Progenitor cell of endocrine pancreas (in vitro differentiated cells): ENCODE measurements around the gene ADAT3. TPM values are rescaled to one million over a fixed set of nuclear protein-coding genes. Genes with fewer than 3 reads are reported as not detected.
A peak's percentile ranks its signal among the peaks of the same experiment; 100 is the strongest.

Experiments used
- DNase-seq: peaks from one replicate; pipeline ENCODE4 v3.0.0; 2021; ENCODE audit warnings: low spot score; ENCODE audit not compliant: unreplicated experiment
- H3K27ac Mint-ChIP-seq: 2 replicates; pipeline ENCODE4 v1.8.0; 2021; ENCODE audit warnings: mild to moderate bottlenecking, moderate library complexity, mixed read lengths
- H3K27me3 Mint-ChIP-seq: 2 replicates; pipeline ENCODE4 v1.8.0; 2021; ENCODE audit warnings: mixed read lengths
- H3K36me3 Mint-ChIP-seq: 2 replicates; pipeline ENCODE4 v1.8.0; 2022; ENCODE audit warnings: mixed read lengths; ENCODE audit not compliant: insufficient read depth
- H3K4me1 Mint-ChIP-seq: 2 replicates; pipeline ENCODE4 v1.8.0; 2021; ENCODE audit warnings: low read depth, mixed read lengths
- H3K4me3 Mint-ChIP-seq: 2 replicates; pipeline ENCODE4 v1.8.0; 2021; ENCODE audit warnings: low read depth, mild to moderate bottlenecking, moderate library complexity, mixed read lengths
- H3K9me3 Mint-ChIP-seq: 2 replicates; pipeline ENCODE4 v1.8.0; 2021; ENCODE audit warnings: low read depth, mixed read lengths
- total RNA-seq: library from RNA; stranded (reverse); gene quantifications from 2 replicates; pipeline ENCODE4 v1.2.1, GENCODE V29; 2021
- TF ChIP-seq, protein P1 (sequence below): fragments of 200-600 bp; sonication (generic); IDR thresholded peaks from one replicate; pipeline ENCODE4 v1.5.0; 2021; ENCODE audit warnings: antibody characterized with exemption, mild to moderate bottlenecking; ENCODE audit not compliant: unreplicated experiment

Gene ADAT3
- total RNA-seq, 1 donor from 2014 or later: 14.1 TPM

DNA sequence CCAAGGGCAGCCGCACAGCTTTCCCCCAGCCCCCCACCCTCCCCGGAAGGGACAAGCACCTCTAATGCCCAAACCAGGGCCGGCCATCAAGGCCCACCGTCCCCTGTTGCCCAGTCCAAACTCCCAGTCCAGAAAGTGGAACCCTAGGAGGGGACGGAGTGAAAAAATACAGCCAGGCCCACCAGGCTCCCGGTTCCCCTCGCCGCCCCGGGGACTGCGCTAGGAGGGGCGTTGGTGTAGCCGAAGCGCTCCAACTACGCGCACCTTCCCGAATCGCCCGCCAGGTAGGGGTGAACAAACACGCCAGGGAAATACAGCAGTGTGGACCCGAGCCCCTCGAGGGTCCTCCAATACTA lies 43.2 kb upstream of the ADAT3 start:
- DNase-seq: no peak
- H3K4me1 Mint-ChIP-seq: peaks cover 10% of the 10 kb centered on the region
- H3K27me3 Mint-ChIP-seq: peaks cover 21% of the 10 kb centered on the region
- TF ChIP-seq, protein P1, sequence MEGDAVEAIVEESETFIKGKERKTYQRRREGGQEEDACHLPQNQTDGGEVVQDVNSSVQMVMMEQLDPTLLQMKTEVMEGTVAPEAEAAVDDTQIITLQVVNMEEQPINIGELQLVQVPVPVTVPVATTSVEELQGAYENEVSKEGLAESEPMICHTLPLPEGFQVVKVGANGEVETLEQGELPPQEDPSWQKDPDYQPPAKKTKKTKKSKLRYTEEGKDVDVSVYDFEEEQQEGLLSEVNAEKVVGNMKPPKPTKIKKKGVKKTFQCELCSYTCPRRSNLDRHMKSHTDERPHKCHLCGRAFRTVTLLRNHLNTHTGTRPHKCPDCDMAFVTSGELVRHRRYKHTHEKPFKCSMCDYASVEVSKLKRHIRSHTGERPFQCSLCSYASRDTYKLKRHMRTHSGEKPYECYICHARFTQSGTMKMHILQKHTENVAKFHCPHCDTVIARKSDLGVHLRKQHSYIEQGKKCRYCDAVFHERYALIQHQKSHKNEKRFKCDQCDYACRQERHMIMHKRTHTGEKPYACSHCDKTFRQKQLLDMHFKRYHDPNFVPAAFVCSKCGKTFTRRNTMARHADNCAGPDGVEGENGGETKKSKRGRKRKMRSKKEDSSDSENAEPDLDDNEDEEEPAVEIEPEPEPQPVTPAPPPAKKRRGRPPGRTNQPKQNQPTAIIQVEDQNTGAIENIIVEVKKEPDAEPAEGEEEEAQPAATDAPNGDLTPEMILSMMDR: no peak
- H3K9me3 Mint-ChIP-seq: no peaks in the 10 kb centered on the region
- peak overlapping the region; percentile 82 for H3K4me3 Mint-ChIP-seq
- peak overlapping the region; percentile 59 for H3K27ac Mint-ChIP-seq
- H3K36me3 Mint-ChIP-seq: no peaks in the 10 kb centered on the region

DNA sequence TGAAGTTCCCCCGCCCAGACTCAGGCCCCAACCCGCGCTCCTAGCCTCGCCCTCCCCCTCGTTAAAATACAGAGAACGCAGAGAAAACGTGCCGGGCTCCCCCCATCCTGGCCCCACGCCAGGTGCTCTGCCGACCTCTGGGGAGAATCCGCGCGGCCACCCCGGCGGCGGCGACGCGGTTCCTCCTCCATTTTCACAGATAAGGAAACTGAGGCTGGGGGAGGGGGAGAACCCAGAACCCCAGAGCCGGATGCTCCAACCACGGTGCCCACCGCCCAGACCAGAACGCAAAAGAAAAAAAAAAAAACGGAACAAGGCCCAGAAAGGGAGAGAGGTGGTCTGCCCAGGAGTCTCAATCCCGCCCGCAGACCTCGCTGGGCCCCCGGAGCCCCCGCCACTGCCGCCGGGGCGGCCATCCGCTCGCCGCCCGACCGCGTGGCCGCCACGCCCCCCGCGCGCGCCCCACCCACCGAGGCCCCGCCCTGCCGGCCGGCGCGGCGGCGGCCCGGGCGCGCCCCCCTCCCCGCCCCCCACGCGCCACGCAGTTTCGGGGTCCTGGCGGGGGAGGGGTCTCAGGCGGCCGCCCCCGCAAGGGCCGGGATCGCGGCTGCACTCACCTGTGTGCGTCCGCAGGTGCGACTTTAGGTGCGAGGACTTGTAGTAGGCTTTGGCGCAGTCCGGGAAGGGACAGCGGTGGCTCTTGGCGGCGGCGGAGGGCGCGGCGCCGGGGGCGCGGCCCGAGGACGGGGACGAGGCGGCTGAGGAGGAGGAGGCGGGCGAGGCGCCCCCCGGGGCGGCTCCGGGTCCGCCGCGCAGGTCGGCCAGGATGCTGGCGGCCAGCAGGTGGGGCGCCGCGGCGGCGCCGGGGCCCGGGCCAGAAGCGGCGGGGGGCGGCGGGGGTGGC lies 42.5 kb upstream of the ADAT3 start:
- peak overlapping the region; percentile 82 for H3K4me3 Mint-ChIP-seq
- TF ChIP-seq, protein P1: no peak
- no peaks in the 10 kb centered on the region for H3K36me3 Mint-ChIP-seq
- H3K27ac Mint-ChIP-seq: peak overlapping the region; percentile 59
- H3K27me3 Mint-ChIP-seq: peaks cover 21% of the 10 kb centered on the region
- no peaks in the 10 kb centered on the region for H3K9me3 Mint-ChIP-seq
- peaks cover 8% of the 10 kb centered on the region for H3K4me1 Mint-ChIP-seq
- DNase-seq: no peak

DNA sequence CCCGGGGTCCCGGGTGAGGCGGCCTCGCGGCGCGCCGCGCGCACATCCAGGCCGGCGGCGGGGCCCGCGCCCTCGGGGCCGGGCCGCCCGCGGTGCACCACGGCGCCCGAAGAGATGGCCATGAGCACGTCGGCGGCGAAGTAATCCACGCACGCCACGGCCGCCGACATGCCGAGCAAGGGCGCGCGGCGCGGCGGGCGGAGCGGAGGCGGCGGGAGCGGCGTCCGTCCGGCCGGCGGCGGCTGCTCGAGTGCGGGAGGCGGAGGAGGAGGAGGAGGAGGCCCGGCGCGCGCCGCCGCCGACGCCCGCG lies 41.9 kb upstream of the ADAT3 start, which contains the start of gene KLF16:
KLF16 (minus strand) TSS at position 252 of the 310 bp plus-strand sequence; CDS start at position 170, 82 bp downstream.
- Mint-ChIP-seq H3K27me3 (peaks cover 21% of the 10 kb centered on the region), H3K4me1 (peaks cover 8% of the 10 kb centered on the region), H3K36me3 (no peaks in the 10 kb centered on the region), H3K9me3 (no peaks in the 10 kb centered on the region), H3K27ac (no peak within 1 kb of the TSS), H3K4me3 (peak within 1 kb of the TSS; percentile 82)
- TF ChIP-seq, protein P1: no peak
- DNase-seq: no peak

DNA sequence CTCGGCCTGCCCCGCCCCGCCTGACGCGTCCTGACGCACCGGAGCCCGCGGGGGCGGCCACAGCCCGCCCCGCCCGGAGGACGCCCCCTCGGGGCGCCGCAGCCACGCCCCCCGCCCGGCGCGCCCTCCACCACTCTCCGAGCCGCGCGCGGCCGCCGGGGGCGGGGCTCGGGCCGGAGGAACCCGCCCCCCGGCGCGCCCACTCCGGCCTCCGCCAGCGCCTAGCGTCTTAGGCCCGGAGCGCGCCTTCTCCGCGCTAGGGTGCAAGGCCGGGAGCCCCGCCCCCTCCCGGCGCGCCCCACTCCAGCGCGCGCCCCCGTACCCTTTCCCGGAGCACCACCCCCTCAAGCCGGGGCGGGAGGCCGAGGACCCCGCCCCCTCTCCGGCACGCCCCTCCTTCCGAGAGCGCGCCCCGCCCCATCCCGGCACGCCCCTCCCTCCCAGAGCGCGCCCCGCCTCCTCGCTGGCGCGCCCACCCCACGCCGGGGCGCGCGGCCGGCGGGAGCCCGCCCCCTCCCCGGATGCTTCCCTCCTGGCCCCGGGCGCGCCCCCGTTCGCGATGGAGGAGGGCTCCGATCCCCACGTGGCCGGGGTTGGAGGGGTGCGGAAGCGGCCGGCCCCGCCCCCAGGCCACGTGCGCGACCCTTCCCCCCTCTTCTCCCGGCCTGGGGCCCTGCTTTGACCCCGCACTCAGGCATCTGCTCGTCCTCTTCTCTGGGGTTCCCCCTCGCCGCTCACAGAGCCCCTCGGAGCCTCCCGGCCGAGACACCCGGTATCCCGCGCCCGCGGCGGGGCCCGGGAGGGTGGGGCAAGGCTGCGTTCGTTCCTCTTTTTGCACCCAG lies 41.3 kb upstream of the ADAT3 start:
- Mint-ChIP-seq H3K36me3 (no peaks in the 10 kb centered on the region), H3K4me1 (peaks cover 8% of the 10 kb centered on the region), H3K4me3 (peak overlapping the region; percentile 76), H3K9me3 (no peaks in the 10 kb centered on the region), H3K27me3 (peaks cover 21% of the 10 kb centered on the region), H3K27ac (no peak overlapping the region)
- TF ChIP-seq, protein P1: no peak
- DNase-seq: peak; percentile 89

DNA sequence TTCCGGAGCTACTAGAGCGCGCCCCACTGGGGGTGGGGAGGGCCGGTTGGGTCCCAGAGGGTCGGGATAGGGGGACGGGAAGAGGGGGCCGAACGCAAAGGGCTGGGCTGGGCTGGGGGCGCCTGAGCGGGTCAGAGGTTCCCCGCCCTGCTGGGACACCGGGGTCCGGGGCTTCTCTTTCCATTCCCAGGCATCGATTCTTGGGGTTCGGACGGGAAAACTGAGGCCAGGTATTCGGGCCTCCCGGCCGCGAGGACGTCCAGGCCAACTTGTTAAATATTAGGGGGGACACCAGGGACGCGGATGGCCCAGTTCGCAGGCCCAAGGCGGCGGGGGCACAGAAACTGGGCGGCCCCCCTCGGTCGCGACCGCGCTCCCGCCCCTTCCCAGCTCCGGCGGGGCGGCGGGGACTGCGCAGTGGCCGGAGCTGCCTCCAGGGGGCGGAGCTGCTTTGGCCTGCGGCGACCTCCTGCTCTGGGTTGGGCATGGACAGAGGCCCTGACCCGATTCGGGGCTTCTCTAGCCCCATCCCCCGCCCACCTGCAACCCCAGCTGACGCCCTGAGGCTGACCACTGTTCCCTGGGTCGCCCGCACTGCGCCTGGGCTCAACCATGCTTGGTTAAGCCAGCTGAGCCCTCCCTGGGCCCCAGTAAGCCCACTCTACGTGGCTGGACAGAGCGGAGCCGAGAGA lies 40.6 kb upstream of the ADAT3 start:
- Mint-ChIP-seq H3K4me1 (peaks cover 6% of the 10 kb centered on the region), H3K27ac (peak overlapping the region; percentile 33), H3K4me3 (peak overlapping the region; percentile 76), H3K9me3 (no peaks in the 10 kb centered on the region), H3K27me3 (peaks cover 17% of the 10 kb centered on the region), H3K36me3 (no peaks in the 10 kb centered on the region)
- TF ChIP-seq, protein P1: peak; percentile 90
- peak; percentile 75 for DNase-seq
